OCI-LY1 (cell line): Measurements from ENCODE around the gene VPS45.

Experiments used
- H2AFZ ChIP-seq: fragments of 200-600 bp; sonication (generic), shearing (Covaris generic); 2 replicates; pipeline ENCODE4 v1.6.0; 2014; ENCODE audit warnings: antibody characterized with exemption, mild to moderate bottlenecking, low read length
- H3F3A ChIP-seq: fragments of 200-600 bp; sonication (generic), shearing (Covaris generic); 2 replicates; pipeline ENCODE4 v1.6.0; 2014; ENCODE audit warnings: mild to moderate bottlenecking, antibody characterized with exemption, low read length, moderate library complexity; ENCODE audit not compliant: insufficient read depth
- H3K27ac ChIP-seq: fragments of 200-600 bp; sonication (generic); 2 replicates; pipeline ENCODE4 v1.5.1; 2014; ENCODE audit warnings: low read length, mixed run types, mild to moderate bottlenecking, low read depth; ENCODE audit not compliant: poor library complexity, severe bottlenecking
- H3K27me3 ChIP-seq: fragments of 200-600 bp; sonication (generic); 2 replicates; pipeline ENCODE4 v1.6.0; 2014; ENCODE audit warnings: antibody characterized with exemption, mild to moderate bottlenecking, low read length, moderate library complexity; ENCODE audit not compliant: insufficient read depth
- H3K36me3 ChIP-seq: fragments of 200-600 bp; sonication (generic); 2 replicates; pipeline ENCODE4 v1.6.1; 2014; ENCODE audit warnings: mild to moderate bottlenecking, antibody characterized with exemption, low read length, moderate library complexity, mixed read lengths; ENCODE audit not compliant: insufficient read depth
- H3K4me1 ChIP-seq: fragments of 200-600 bp; sonication (generic); 2 replicates; pipeline ENCODE4 v1.5.1; 2014; ENCODE audit warnings: mild to moderate bottlenecking, low read length, moderate library complexity; ENCODE audit not compliant: insufficient read depth, severe bottlenecking
- H3K4me2 ChIP-seq: fragments of 200-600 bp; sonication (generic), shearing (Covaris generic); 2 replicates; pipeline ENCODE4 v1.6.1; 2014; ENCODE audit warnings: low read length
- H3K4me3 ChIP-seq: fragments of 200-600 bp; sonication (generic); 2 replicates; pipeline ENCODE4 v1.5.1; 2014; ENCODE audit warnings: low read length, low read depth, mild to moderate bottlenecking, mixed read lengths; ENCODE audit not compliant: poor library complexity, severe bottlenecking
- H3K79me2 ChIP-seq: fragments of 200-600 bp; shearing (Covaris generic); 2 replicates; pipeline ENCODE4 v1.6.1; 2016; ENCODE audit warnings: mixed run types, low read length, mixed read lengths; ENCODE audit not compliant: insufficient read depth
- H3K9ac ChIP-seq: fragments of 200-600 bp; sonication (generic), shearing (Covaris generic); 2 replicates; pipeline ENCODE4 v1.6.1; 2014; ENCODE audit warnings: mild to moderate bottlenecking, low read length, mixed read lengths
- H3K9me2 ChIP-seq: fragments of 200-600 bp; sonication (generic), shearing (Covaris generic); 2 replicates; pipeline ENCODE4 v1.6.1; 2014; ENCODE audit warnings: low read depth, mild to moderate bottlenecking, low read length, mixed read lengths
- H3K9me3 ChIP-seq: fragments of 200-600 bp; shearing (Covaris generic); 2 replicates; pipeline ENCODE4 v1.6.1; 2014; ENCODE audit warnings: low read length, mixed read lengths
- H4K20me1 ChIP-seq: fragments of 200-600 bp; sonication (generic), shearing (Covaris generic); 2 replicates; pipeline ENCODE4 v1.6.0; 2016; ENCODE audit warnings: mild to moderate bottlenecking, low read length; ENCODE audit not compliant: insufficient read depth
- EZH2 ChIP-seq: fragments of 200-600 bp; sonication (generic), shearing (Covaris generic); IDR thresholded peaks from 2 replicates; pipeline ENCODE4 v1.8.0; 2017; ENCODE audit warnings: borderline replicate concordance, mixed run types, mild to moderate bottlenecking, antibody characterized with exemption, low read length, moderate library complexity, mixed read lengths
- TF ChIP-seq, protein P1 (sequence below): fragments of 200-600 bp; sonication (generic), shearing (Covaris generic); IDR thresholded peaks from 2 replicates; pipeline ENCODE4 v1.5.1; 2017; ENCODE audit warnings: mild to moderate bottlenecking, antibody characterized with exemption, low read length, moderate library complexity, mixed read lengths

VPS45 gene

DNA sequence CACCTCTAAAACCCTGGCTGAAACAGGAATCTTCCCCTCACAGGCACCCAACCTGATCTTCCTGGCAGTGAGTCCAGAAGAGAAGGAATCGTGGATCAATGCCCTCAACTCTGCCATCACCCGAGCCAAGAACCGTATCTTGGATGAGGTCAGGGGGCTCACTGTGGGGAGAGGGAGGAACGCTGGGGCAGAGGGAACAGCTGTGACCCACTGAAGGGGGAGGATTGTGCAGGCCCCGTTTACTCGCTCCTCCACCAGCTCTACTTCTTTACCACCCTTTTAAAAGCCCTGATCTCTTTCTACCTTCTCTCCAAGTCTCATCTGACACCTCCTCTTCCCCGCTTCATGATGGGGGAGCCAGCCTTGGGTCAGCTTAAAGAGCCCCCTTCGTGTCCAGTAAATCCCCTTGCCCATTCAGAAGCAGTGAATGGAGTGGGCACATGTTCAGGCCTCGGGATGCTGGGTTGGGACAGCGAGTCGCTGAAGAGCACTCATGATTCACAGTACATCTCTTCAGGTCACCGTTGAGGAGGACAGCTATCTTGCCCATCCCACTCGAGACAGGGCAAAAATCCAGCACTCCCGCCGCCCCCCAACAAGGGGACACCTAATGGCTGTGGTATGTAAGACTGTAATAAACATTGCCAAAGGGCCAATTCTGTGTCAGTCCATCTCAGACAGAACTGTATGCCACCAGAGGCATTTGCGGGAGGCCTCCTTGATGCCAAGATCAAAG is 89.5 kb downstream of the VPS45 start:
- peaks cover 26% of the 10 kb centered on the region; the same call in 1 of the 2 replicates for H3K36me3 ChIP-seq
- no peaks in the 10 kb centered on the region for H3K27me3 ChIP-seq
- no peak overlapping the region for H3K9ac ChIP-seq
- no peak overlapping the region for H3K4me2 ChIP-seq
- no peaks in the 10 kb centered on the region for H3K9me3 ChIP-seq
- H3K4me1 ChIP-seq = peaks cover 31% of the 10 kb centered on the region
- no peak overlapping the region for H2AFZ ChIP-seq
- peak overlapping the region; percentile 28 for H3K27ac ChIP-seq
- no peaks in the 10 kb centered on the region for H3F3A ChIP-seq
- no peaks in the 10 kb centered on the region for H4K20me1 ChIP-seq
- TF ChIP-seq, protein P1, sequence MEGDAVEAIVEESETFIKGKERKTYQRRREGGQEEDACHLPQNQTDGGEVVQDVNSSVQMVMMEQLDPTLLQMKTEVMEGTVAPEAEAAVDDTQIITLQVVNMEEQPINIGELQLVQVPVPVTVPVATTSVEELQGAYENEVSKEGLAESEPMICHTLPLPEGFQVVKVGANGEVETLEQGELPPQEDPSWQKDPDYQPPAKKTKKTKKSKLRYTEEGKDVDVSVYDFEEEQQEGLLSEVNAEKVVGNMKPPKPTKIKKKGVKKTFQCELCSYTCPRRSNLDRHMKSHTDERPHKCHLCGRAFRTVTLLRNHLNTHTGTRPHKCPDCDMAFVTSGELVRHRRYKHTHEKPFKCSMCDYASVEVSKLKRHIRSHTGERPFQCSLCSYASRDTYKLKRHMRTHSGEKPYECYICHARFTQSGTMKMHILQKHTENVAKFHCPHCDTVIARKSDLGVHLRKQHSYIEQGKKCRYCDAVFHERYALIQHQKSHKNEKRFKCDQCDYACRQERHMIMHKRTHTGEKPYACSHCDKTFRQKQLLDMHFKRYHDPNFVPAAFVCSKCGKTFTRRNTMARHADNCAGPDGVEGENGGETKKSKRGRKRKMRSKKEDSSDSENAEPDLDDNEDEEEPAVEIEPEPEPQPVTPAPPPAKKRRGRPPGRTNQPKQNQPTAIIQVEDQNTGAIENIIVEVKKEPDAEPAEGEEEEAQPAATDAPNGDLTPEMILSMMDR = no peak
- no peak for TF ChIP-seq EZH2
- no peaks in the 10 kb centered on the region for H3K9me2 ChIP-seq
- no peaks in the 10 kb centered on the region for H3K79me2 ChIP-seq
- H3K4me3 ChIP-seq = no peak overlapping the region

DNA sequence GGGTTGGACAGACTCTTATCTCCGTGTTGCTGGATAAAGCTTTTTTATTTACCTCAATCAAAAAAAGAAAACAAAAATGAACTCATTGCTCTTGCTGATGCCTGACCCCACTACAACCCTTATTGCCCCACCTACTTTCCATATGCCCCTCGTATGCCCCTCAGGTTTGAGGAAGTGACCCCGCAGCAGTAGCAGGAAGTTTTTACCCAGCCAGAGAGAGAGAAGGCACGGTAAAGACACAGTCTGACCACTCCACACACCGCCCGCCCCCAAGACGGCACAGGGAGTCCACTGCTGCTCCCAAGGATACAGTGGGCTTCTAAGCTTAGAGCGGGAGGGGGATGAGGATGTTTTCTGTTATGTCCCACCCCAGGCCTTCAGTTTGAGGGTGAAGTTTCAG is 92.0 kb downstream of the VPS45 start:
- H3K27ac ChIP-seq = peak overlapping the region; percentile 86
- no peak overlapping the region for H2AFZ ChIP-seq
- no peaks in the 10 kb centered on the region for H3K9me2 ChIP-seq
- H4K20me1 ChIP-seq = no peaks in the 10 kb centered on the region
- peaks cover 46% of the 10 kb centered on the region for H3K4me1 ChIP-seq
- TF ChIP-seq, protein P1 = no peak
- no peak for TF ChIP-seq EZH2
- H3K4me3 ChIP-seq = peak overlapping the region; percentile 42
- H3K4me2 ChIP-seq = peak overlapping the region; percentile 65
- peaks cover 16% of the 10 kb centered on the region; the same call in 1 of the 2 replicates for H3K36me3 ChIP-seq
- H3K9me3 ChIP-seq = no peaks in the 10 kb centered on the region
- H3K27me3 ChIP-seq = no peaks in the 10 kb centered on the region
- H3K9ac ChIP-seq = peak overlapping the region; percentile 53
- H3F3A ChIP-seq = no peaks in the 10 kb centered on the region
- H3K79me2 ChIP-seq = no peaks in the 10 kb centered on the region

DNA sequence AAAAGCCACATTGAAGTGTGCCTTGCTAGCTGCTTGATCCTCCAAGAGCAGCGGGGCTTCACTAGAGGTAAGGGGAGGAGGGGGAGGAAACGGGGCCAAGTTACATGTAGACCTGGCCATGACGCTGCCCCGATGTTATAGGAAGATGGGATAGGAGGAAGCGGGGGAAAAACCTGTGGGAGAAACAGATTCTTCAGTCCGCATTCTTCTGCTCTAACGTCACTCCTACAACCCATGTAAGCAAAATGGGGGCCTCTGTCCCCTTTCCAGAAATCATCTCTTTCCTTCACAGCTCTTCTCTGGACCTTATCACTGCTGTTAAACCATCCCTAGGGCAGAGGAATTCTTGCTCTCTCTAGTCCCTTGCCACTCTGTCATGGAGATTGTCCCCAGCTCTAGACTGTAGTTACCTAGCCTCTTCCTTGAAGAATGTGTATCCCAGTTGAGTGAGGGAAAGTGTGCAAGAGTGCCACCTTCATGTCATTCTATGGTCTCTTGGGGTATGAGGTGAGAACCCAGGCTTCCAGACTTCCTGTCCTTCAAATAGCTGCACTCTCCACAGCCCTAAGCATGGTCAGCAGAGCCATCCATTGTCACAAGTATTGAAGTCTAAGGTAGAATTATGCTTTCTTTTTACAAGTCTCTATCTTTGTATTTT is 93.5 kb downstream of the VPS45 start:
- Histone ChIP-seq H3K4me3 (peak overlapping the region; percentile 6), H3K36me3 (peaks cover 12% of the 10 kb centered on the region; the same call in 1 of the 2 replicates), H3K9ac (peak overlapping the region; percentile 6; the same call in 1 of the 2 replicates), H3K9me3 (no peaks in the 10 kb centered on the region), H3K9me2 (no peaks in the 10 kb centered on the region), H2AFZ (no peak overlapping the region), H3K4me1 (peaks cover 56% of the 10 kb centered on the region), H3F3A (no peaks in the 10 kb centered on the region), H3K79me2 (no peaks in the 10 kb centered on the region), H3K27me3 (no peaks in the 10 kb centered on the region), H3K4me2 (peak overlapping the region; percentile 65; the same call in 1 of the 2 replicates), H3K27ac (peak overlapping the region; percentile 86), H4K20me1 (no peaks in the 10 kb centered on the region)
- no peak for TF ChIP-seq EZH2
- TF ChIP-seq, protein P1 = no peak; the same call in 1 of the 2 replicates
